MCF 10A (cell line): Measurements from ENCODE around the gene STN1. TPM values are rescaled to one million over a fixed set of nuclear protein-coding genes. Genes with fewer than 3 reads are reported as not detected.
"Not testable (repeated sequence)": the region's sequence is repeated elsewhere in the genome, so short reads cannot be mapped to it uniquely, and the experiment has no call there.

ENCODE experiments used
- BruUV-seq: library from RNA; stranded (reverse); fragments of 400-500 nt; replicated peaks from 2 replicates; lab custom pipeline; 2021; lab: Mats Ljungman, UMichigan
- CTCF ChIA-PET: fragments of 300-600 bp; sonication (Branson Sonifier 250); formaldehyde crosslinking; extraction: SDS; loops from one replicate; lab custom pipeline; 2021; ENCODE audit warnings: antibody characterized with exemption, inconsistent platforms; lab: Yijun Ruan, JAX
- POLR2A ChIA-PET: fragments of 300-600, 350-650 bp; sonication (Branson Sonifier 250); formaldehyde crosslinking; extraction: SDS; loops from one replicate; lab custom pipeline; 2020; ENCODE audit warnings: antibody characterized with exemption, inconsistent platforms; lab: Yijun Ruan, JAX
- DNase-seq: peaks from one replicate; pipeline ENCODE4 v3.0.0-alpha.2; 2018; ENCODE audit not compliant: unreplicated experiment
- H3K27ac Mint-ChIP-seq: one replicate; pipeline ENCODE4 v1.8.0; 2022; ENCODE audit warnings: mild to moderate bottlenecking, low read depth, mixed read lengths; ENCODE audit not compliant: unreplicated experiment
- H3K27me3 Mint-ChIP-seq: one replicate; pipeline ENCODE4 v1.8.0; 2022; ENCODE audit warnings: mixed read lengths; ENCODE audit not compliant: insufficient read depth, unreplicated experiment
- H3K36me3 Mint-ChIP-seq: one replicate; pipeline ENCODE4 v1.8.0; 2022; ENCODE audit warnings: mild to moderate bottlenecking, moderate library complexity, mixed read lengths; ENCODE audit not compliant: insufficient read depth, unreplicated experiment
- H3K4me1 Mint-ChIP-seq: one replicate; pipeline ENCODE4 v1.8.0; 2022; ENCODE audit warnings: mixed read lengths; ENCODE audit not compliant: insufficient read depth, unreplicated experiment
- H3K4me3 Mint-ChIP-seq: one replicate; pipeline ENCODE4 v1.8.0; 2022; ENCODE audit warnings: mild to moderate bottlenecking, moderate library complexity, mixed read lengths; ENCODE audit not compliant: unreplicated experiment
- H3K9me3 Mint-ChIP-seq: one replicate; pipeline ENCODE4 v1.8.0; 2022; ENCODE audit warnings: mixed read lengths; ENCODE audit not compliant: unreplicated experiment
- intact Hi-C: fragments of 100-400 bp; cut with micrococcal nuclease; formaldehyde crosslinking; loops from 2 replicates; pipeline ENCODE4 v1.14.1; 2022
- total RNA-seq: library from RNA; stranded (reverse); gene quantifications from 2 replicates; pipeline ENCODE4 v1.2.3, GENCODE V29; 2022
- TF ChIP-seq, protein P1 (sequence below): fragments of 200-600 bp; IDR thresholded peaks from one replicate; pipeline ENCODE4 v1.8.0; 2022; ENCODE audit warnings: antibody characterized with exemption, mild to moderate bottlenecking; ENCODE audit not compliant: unreplicated experiment

The STN1 gene
- total RNA-seq, 1 experiment from 2014 or later = 46.7 TPM

- no peak for DNase-seq
- CTCF ChIA-PET = interaction anchor here (0.6 to 1.3 kb wide), 7 partner anchors 9 to 1975 kb away, joined by 3 to 6 read pairs (median 4); no protein-coding TSS in a partner anchor
- POLR2A ChIA-PET = interaction anchor here (8.4 kb wide), 1 partner anchor 22 kb away, joined by 85 read pairs; no protein-coding TSS in a partner anchor
- intact Hi-C loops = no loop called here
- no TSS peak for BruUV-seq
- peaks cover 12% of the 10 kb centered on the region for H3K36me3 Mint-ChIP-seq
- H3K4me3 Mint-ChIP-seq = no peak overlapping the region
- peak overlapping the region; percentile 79 for H3K27ac Mint-ChIP-seq
- TF ChIP-seq, protein P1, sequence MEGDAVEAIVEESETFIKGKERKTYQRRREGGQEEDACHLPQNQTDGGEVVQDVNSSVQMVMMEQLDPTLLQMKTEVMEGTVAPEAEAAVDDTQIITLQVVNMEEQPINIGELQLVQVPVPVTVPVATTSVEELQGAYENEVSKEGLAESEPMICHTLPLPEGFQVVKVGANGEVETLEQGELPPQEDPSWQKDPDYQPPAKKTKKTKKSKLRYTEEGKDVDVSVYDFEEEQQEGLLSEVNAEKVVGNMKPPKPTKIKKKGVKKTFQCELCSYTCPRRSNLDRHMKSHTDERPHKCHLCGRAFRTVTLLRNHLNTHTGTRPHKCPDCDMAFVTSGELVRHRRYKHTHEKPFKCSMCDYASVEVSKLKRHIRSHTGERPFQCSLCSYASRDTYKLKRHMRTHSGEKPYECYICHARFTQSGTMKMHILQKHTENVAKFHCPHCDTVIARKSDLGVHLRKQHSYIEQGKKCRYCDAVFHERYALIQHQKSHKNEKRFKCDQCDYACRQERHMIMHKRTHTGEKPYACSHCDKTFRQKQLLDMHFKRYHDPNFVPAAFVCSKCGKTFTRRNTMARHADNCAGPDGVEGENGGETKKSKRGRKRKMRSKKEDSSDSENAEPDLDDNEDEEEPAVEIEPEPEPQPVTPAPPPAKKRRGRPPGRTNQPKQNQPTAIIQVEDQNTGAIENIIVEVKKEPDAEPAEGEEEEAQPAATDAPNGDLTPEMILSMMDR = no peak
- no peaks in the 10 kb centered on the region for H3K9me3 Mint-ChIP-seq
- peaks cover 27% of the 10 kb centered on the region for H3K4me1 Mint-ChIP-seq
- no peaks in the 10 kb centered on the region for H3K27me3 Mint-ChIP-seq
These were observed 68.6 kb downstream of the STN1 start for GRCh38 chr10:103849212-103849877.

GRCh38 chr10:103847909-103848468 is 70.0 kb downstream of the STN1 start:
- Mint-ChIP-seq H3K27ac (no peak overlapping the region), H3K4me1 (peaks cover 17% of the 10 kb centered on the region), H3K36me3 (peaks cover 12% of the 10 kb centered on the region), H3K9me3 (no peaks in the 10 kb centered on the region), H3K27me3 (no peaks in the 10 kb centered on the region), H3K4me3 (no peak overlapping the region)
- intact Hi-C loops = no loop called here
- CTCF ChIA-PET = interaction anchor here (0.5 to 1.3 kb wide), 10 partner anchors 8 to 512 kb away, joined by 3 to 6 read pairs (median 4); no protein-coding TSS in a partner anchor
- POLR2A ChIA-PET = interaction anchor here (1.4 to 1.5 kb wide), 2 partner anchors 13 to 34 kb away, joined by 3 to 4 read pairs; no protein-coding TSS in a partner anchor
- TF ChIP-seq, protein P1 = no peak
- no TSS peak for BruUV-seq
- no peak for DNase-seq

GRCh38 chr10:103847346-103847745 is 70.6 kb downstream of the STN1 start:
- no peaks in the 10 kb centered on the region for H3K9me3 Mint-ChIP-seq
- no peak overlapping the region for H3K27ac Mint-ChIP-seq
- no TSS peak for BruUV-seq
- TF ChIP-seq, protein P1 = no peak
- H3K4me1 Mint-ChIP-seq = peaks cover 17% of the 10 kb centered on the region
- no peak overlapping the region for H3K4me3 Mint-ChIP-seq
- no peak for DNase-seq
- ChIA-PET CTCF (interaction anchor here (0.5 to 0.8 kb wide), 5 partner anchors 9 to 255 kb away, joined by 3 to 4 read pairs (median 3); no protein-coding TSS in a partner anchor), POLR2A (interaction anchor here (0.7 to 1.5 kb wide), 4 partner anchors 10 to 76 kb away, joined by 3 to 4 read pairs (median 3); no protein-coding TSS in a partner anchor)
- intact Hi-C loops = no loop called here
- no peaks in the 10 kb centered on the region for H3K27me3 Mint-ChIP-seq
- H3K36me3 Mint-ChIP-seq = peaks cover 12% of the 10 kb centered on the region

DNA sequence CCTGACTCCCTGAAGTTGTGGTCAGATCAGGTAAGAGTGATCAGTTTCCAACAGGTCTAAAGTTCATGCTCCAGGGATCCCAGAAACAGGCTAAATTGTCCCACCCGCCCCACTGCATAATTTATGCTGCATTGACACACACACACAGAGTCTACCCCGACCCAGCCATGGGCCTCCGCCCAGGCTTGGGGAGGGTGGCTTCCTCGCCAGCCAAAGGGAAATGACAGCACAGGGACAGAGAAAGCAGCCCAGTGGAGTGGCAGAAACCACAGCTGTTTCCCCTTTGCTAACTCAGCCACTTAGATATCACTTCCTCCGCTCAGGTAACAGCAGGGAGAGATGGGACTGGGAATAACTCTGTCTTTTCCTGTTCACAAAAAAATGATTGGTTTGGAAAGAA is 72.0 kb downstream of the STN1 start:
- H3K27me3 Mint-ChIP-seq = no peaks in the 10 kb centered on the region
- no peaks in the 10 kb centered on the region for H3K9me3 Mint-ChIP-seq
- ChIA-PET POLR2A (no interaction called here), CTCF (interaction anchor here (0.8 to 0.9 kb wide), 2 partner anchors 9 to 132 kb away, joined by 3 to 4 read pairs; no protein-coding TSS in a partner anchor)
- no peak overlapping the region for H3K4me3 Mint-ChIP-seq
- DNase-seq = no peak
- no TSS peak for BruUV-seq
- TF ChIP-seq, protein P1 = no peak
- no peak overlapping the region for H3K27ac Mint-ChIP-seq
- peaks cover 17% of the 10 kb centered on the region for H3K4me1 Mint-ChIP-seq
- H3K36me3 Mint-ChIP-seq = peaks cover 12% of the 10 kb centered on the region
- intact Hi-C loops = no loop called here

GRCh38 chr10:103845346-103845745 is 72.6 kb downstream of the STN1 start:
- Mint-ChIP-seq H3K36me3 (peaks cover 12% of the 10 kb centered on the region), H3K4me1 (peaks cover 12% of the 10 kb centered on the region)
- DNase-seq, H3K27me3 Mint-ChIP-seq, H3K27ac Mint-ChIP-seq, H3K9me3 Mint-ChIP-seq, BruUV-seq, CTCF ChIA-PET, H3K4me3 Mint-ChIP-seq, intact Hi-C loops, POLR2A ChIA-PET: not testable (repeated sequence)
